ENCODE measurements around the gene FBXW11. TPM values are rescaled to one million over a fixed set of nuclear protein-coding genes. Genes with fewer than 3 reads are reported as not detected.
"Not testable (repeated sequence)": the region's sequence is repeated elsewhere in the genome, so short reads cannot be mapped to it uniquely, and the experiment has no call there.

FBXW11 gene
- total and polyA plus RNA-seq, 9 donors, result 20.5 to 73.4 (median 53.0) TPM

DNA sequence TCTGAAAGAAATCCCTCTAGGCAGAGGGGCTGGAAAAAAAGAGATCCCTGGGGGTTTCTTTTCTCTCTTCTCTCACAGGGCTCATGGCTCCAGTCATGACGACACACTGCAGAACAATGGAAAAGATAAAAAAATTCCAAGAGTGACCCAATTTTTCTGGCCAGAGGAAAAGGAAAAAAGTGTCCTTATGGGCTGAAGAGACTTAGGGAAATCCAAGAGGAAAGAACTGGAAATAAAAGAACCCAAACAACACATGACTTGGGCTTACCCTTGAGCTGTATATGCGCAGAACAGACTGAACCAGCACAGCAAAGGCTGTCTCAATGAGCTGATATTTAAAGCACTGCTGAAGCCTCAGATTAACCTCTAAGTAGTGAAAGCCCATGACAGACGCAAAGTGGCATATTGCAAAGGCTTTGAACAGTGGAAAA lies 118.4 kb downstream of the FBXW11 start:
- H3K9me3 ChIP-seq, result no peaks in the 10 kb centered on the region
- H3K36me3 ChIP-seq, result no peaks in the 10 kb centered on the region
- no peaks in the 10 kb centered on the region for H3K4me1 ChIP-seq (ENCODE audit: insufficient read depth)
- no peaks in the 10 kb centered on the region for H3K27me3 ChIP-seq
- TF ChIP-seq EP300 (IDR thresholded peaks at IDR 0.05) (no peak), POLR2A (IDR thresholded peaks at IDR 0.05) (no peak), CTCF (IDR thresholded peaks at IDR 0.05) (no peak)
- intact Hi-C loops (cut with DNase I), result no loop called here
- no peak overlapping the region for H3K27ac ChIP-seq
- WGBS, 3 donors, result 79 to 87% (median 81%) methylated on average over 3 of the region's 3 CpGs
- no peak overlapping the region for H3K4me3 ChIP-seq
- DNase-seq, result no peak

DNA sequence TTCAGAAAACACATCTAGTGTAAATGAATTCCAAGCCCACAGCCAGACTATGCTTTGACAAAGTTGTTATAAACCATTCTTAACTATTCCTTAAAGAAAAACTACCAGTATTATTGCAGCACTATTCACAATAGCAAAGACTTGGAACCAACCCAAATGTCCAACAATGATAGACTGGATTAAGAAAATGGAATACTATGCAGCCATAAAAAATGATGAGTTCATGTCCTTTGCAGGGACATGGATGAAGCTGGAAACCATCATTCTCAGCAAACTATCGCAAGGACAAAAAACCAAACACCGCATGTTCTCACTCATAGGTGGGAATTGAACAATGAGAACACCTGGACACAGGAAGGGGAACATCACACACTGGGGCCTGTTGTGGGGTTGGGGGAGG lies 120.4 kb downstream of the FBXW11 start:
- H3K36me3 ChIP-seq; H3K4me1 ChIP-seq (ENCODE audit: insufficient read depth); H3K27me3 ChIP-seq; DNase-seq; H3K9me3 ChIP-seq; H3K27ac ChIP-seq; intact Hi-C loops (cut with DNase I); H3K4me3 ChIP-seq: not testable (repeated sequence)
- 95 to 96% methylated on average over 2 of the region's 2 CpGs; no CpG with 5 or more reads in 1 of the 3 donors for WGBS, 3 donors

- 87 to 89% (median 88%) methylated on average over 4 of the region's 4 CpGs for WGBS, 3 donors
- no peak overlapping the region for H3K27ac ChIP-seq
- H3K4me1 ChIP-seq (ENCODE audit: insufficient read depth), result no peaks in the 10 kb centered on the region
- TF ChIP-seq CTCF (IDR thresholded peaks at IDR 0.05) (no peak), EP300 (IDR thresholded peaks at IDR 0.05) (no peak), POLR2A (IDR thresholded peaks at IDR 0.05) (no peak)
- intact Hi-C loops (cut with DNase I), result no loop called here
- H3K4me3 ChIP-seq, result no peak overlapping the region
- no peaks in the 10 kb centered on the region for H3K36me3 ChIP-seq
- no peak for DNase-seq
- no peaks in the 10 kb centered on the region for H3K9me3 ChIP-seq
- no peaks in the 10 kb centered on the region for H3K27me3 ChIP-seq
Measured at GRCh38 chr5:171882118-171882517, 124.3 kb downstream of the FBXW11 start.

DNA sequence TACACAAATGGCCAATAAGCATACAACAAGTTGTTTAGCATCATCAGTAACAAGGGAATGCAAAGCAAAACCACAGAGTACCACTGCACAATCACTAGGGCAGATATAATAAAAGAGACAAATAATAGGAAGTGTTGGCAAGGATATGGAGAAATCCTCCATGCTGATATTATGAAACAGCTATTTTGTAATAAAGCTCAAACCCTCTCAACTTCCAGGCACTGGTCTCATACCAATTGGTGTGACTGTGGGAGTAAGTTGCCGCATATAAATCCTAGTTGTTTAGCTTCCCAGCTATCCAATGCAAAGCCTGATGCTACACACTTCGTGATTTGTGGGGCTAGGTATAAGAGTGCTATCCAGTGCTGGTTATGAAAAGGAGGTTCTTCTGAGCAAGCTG lies 132.2 kb downstream of the FBXW11 start:
- no peak for DNase-seq
- Histone ChIP-seq H3K4me3 (no peak overlapping the region), H3K36me3 (no peaks in the 10 kb centered on the region), H3K9me3 (no peaks in the 10 kb centered on the region), H3K4me1 (ENCODE audit: insufficient read depth) (no peaks in the 10 kb centered on the region), H3K27ac (no peak overlapping the region), H3K27me3 (no peaks in the 10 kb centered on the region)
- WGBS, 3 donors, result 88 to 91% (median 88%) methylated on average over 2 of the region's 2 CpGs
- TF ChIP-seq EP300 (IDR thresholded peaks at IDR 0.05) (no peak), CTCF (IDR thresholded peaks at IDR 0.05) (no peak), POLR2A (IDR thresholded peaks at IDR 0.05) (no peak)
- intact Hi-C loops (cut with DNase I), result no loop called here

DNA sequence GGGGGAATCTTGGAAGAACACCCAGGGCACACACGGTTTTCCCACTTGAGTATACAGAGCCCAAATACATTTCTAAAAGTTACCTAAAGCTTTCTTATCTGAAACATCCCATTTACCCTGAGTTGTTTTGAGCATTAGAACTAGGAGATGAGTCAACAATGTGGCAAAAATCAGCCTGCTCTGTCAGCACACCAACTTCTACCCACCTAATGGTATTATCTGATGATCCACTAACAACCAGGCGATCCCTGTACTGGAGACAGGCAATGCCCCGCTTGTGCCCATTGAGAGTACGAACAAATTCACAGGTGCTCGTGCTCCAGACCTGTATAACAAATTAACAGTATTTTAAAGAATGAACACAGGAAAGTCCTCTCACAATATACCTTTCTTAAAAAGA lies 133.8 kb downstream of the FBXW11 start:
- Histone ChIP-seq H3K36me3 (no peaks in the 10 kb centered on the region), H3K4me1 (ENCODE audit: insufficient read depth) (no peaks in the 10 kb centered on the region), H3K9me3 (no peaks in the 10 kb centered on the region), H3K27me3 (no peaks in the 10 kb centered on the region), H3K27ac (no peak overlapping the region), H3K4me3 (no peak overlapping the region)
- 93% methylated on average over 5 of the region's 5 CpGs for WGBS, 3 donors
- TF ChIP-seq POLR2A (IDR thresholded peaks at IDR 0.05) (no peak), CTCF (IDR thresholded peaks at IDR 0.05) (no peak), EP300 (IDR thresholded peaks at IDR 0.05) (no peak)
- no peak for DNase-seq
- intact Hi-C loops (cut with DNase I), result no loop called here
